NT2/D1 (cell line): Measurements from ENCODE around the gene RAB20.

Experiments
- SUZ12 ChIP-seq: IDR thresholded peaks from 2 replicates; pipeline ENCODE4 v1.6.1; 2011; ENCODE audit not compliant: insufficient read length, insufficient read depth; ENCODE audit errors: extremely low read depth
- YY1 ChIP-seq: IDR thresholded peaks from 2 replicates; pipeline ENCODE4 v1.6.1; 2011; ENCODE audit not compliant: insufficient read length, insufficient read depth

DNA sequence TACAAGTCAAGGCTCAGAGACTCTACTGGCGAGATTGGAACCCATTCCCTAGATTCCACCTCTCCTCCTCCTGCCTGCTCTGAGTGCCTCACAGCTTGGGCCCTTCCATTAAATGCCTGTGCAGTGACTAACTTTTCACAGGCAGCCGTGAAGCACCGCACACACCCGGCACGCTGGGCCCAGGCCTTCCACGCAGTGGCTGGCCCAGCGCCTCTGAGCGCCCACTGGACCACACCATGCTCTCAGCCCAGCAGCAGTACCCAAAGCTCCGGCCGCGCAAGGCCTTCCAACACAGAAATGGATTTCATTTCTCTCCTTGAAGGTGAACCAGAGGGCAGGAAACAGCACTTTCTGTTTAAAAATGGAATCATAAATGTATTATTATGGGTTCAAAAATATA, 26.0 kb downstream of the RAB20 start:
- TF ChIP-seq SUZ12, result no peak
- TF ChIP-seq YY1, result no peak
